8988T (cell line): ENCODE measurements around the gene PCA3.

Experiments used
- DNase-seq: peaks from one replicate; pipeline ENCODE4 v3.0.0; 2011

The PCA3 gene

DNA sequence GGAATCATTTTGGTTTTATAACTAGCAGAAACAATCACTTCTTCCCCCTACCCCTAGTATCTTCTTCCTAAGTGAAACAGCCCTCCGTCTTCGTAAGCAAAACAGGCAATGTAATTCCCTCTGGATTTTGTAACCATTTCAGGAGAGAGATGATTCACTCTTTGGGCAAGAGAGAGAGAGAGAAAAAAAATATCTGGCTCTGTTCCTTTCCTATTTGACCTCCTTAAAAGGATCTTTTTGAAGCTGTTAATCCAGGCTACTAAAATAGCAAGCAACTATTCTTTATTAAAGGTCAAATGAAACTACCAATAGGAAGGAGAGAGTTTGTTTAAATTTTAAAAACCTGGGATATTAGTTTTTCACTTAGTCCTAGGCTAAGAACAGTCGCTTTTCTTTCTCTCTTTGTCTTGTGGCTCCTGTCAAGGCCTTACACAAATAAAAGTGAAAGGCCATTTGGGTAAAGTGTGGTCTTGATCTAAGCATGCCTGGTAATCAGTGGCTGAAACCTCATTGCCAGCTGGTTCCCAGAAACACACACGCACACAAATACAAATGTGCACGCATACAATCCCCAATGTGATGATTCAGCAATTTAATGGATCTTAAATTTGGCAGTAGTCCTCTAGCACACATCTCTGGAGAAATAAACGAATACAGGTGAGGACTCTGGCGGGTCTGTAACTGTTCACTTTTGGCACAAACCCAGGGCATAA, 71.5 kb downstream of the PCA3 start:
- no peak for DNase-seq
